Fibroblast of skin of right biceps (primary cell): ENCODE data around the gene S100A6.
"Not testable (repeated sequence)": the region's sequence is repeated elsewhere in the genome, so short reads cannot be mapped to it uniquely, and the experiment has no call there.

ENCODE experiments used
- DNase-seq: peaks from one replicate; pipeline ENCODE4 v3.0.0-alpha.2; 2013

The S100A6 gene

DNA sequence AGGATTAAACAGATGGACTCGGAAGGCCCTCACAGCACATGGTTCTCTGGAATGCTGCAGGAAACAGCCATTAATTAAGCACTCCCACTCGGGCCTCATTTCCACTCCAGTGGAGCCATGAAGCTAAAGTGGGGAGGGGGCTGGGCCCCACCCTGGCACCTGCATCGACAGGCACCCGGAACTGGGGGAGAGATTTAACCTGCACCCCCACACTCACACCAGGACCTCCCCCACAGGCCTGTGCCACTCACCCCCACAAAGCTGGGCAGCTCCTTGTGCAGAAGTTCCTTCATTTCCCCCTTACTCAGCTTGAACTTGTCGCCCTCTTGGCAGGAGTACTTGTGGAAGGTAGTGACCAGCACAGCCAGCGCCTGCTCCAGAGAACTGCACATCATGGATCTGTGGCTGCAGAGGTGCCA, 27.7 kb upstream of the S100A6 start:
- no peak for DNase-seq

DNA sequence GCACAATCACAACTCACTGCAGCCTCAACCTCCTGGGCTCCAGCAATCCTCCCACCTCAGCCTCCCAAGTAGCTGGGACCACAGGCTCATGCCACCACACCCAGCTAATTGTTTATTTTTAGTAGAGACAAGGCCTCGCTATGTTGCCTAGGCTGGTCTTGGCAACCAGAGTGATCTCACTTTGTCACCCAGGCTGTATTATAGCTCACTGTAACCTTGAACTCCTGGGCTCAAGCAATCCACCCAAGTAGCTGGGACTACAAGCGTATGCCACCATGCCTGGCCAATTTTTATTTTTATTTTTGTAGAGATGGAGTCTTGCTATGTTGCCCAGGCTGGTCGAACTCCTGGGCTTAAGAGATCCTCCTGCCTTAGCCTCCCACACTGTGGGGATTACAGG, 26.2 kb upstream of the S100A6 start:
- DNase-seq, result not testable (repeated sequence)

DNA sequence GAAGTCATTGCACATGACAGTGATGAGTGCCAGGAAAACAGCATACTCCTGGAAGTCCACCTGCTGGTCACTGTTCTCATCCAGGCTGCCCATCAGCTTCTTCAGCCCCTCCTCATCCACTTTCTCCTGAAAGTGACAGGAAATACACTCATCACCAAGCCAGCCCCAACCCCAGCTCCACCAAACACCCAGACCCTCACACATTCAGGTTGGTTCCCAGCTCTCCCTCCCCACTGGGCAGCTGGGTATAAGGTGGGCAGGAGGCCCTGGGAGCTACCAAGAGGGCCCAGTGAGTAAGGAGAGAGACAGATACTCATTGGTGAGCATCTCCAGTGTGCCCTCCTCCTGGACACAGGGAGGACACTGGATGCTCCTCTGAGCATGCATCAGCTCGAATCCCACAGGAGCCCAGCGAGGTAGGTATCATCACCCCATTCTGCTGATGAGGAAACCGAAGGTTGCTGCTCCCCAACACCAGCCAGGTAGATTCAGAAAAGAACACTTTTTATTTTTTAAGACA, 25.7 kb upstream of the S100A6 start:
- no peak for DNase-seq

DNA sequence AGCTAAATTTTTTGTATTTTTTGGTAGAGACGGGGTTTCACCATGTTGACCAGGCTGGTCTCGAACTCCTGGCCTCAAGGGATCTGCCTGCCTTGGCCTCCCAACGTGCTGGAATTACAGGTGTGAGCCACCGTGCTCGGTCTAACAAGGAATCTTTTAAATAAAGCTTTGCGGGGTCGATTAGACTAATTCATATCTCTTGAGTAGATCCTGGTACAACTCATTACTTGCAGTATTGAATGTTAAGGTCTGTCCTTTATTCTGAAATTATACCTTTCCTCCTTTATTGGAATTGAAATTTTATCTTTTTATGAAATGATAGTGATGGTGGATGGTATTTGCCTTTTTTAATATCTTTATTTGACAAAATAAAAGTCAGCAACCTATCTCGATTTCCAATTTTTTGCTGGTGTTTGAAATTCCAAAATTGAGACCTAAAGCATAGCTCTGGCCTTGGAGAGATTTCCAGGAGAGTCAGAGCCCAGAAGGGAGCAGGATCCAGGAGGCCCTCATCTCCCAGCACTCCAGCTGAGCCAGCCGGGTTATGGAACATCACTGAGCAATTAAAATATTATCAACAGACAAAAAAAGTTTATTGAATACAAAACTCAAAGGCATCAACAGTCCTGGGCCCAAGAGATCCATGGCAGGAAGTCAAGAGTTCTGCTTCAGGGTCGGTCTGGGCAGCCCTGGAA, 25.1 kb upstream of the S100A6 start:
- no peak for DNase-seq

DNA sequence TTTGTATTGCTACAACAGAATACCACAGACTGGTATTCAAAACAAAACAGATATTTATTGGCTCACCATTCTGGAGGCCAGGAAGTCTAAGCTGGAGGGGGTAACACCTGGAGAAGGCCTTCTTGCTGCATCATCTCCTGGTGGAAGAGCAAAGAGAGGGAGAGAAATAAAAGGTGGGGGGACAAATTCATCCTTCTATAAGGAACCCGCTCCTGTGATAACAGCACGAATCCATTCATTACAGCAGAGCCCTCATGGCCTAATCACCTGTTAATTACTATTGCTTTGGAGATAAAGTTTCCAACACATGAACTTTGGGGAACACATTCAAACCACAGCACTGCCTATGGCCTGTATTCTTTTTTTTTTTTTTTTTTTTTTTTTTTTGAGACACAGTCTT, 24.4 kb upstream of the S100A6 start:
- no peak for DNase-seq

DNA sequence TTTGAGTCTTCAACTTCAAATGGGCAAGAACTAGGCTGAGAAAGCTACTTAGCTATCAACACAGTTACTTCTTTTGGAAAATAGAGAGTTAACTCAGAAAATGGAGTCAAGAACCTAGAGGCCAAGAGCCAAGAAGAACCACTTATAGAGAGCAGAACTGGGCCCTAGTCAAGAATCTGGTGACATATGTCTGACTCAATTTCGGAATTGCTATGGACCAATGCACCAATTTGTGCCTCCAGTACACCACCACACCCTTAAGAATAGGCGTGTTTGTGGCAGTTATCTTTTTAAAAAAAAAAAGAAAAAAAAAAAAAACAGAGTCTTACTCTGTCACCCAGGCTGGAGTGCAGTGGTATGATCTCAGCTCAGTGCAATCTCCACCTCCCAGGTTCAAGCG, 22.1 kb upstream of the S100A6 start:
- no peak for DNase-seq

DNA sequence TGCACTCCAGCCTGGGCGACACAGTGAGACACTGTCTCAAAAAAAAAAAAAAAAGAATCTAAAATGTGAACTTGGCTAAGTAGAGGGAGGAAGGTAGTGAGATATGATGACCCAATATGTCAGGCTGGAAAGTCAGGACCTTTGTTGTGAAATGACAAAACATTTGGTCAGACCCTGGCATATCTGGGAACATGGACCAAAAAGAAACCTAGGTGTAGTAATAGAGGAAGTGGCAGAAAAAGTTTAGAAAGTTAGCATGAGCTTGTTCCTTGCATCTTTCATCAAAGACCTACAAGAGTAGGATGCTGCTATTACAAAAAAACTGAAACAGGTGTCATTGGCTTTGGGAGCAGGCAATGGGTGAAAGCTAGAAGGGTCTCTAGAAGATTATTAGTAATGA, 20.6 kb upstream of the S100A6 start:
- no peak for DNase-seq

DNA sequence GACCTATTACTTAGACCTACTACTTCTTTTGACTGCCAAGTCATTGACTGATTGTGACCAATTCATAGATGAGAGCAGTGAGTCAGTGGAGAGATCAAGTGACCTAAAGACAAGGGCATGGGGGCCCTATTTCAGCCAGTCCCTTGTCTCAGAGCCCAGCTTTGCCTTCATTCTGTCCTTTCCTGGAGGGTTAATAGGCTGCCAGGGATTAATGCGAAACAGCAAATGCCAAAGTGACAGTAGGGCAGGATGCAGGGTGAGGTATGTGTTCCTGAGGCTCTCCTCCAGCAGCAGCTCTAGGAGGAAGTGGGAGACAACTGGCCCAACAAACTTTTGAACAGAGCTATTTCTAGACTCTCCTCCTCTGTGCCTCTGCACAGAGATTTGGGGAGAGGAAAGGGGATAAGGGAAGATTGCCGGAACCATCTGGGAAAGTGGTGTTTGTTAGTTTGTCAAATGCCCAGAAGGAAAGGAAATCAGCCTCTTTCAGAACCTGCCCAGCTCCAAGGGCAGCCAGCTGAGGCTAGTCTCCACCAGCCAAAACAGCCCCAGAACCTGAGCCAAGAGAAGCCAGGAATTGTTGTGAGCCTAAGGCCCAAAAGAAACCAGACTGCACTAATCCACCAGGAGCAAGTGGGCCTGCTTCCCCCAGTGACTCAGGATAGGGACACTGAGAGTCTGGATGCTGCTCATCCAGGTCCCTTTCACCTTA, 18.2 kb upstream of the S100A6 start:
- peak; percentile 17 for DNase-seq

DNA sequence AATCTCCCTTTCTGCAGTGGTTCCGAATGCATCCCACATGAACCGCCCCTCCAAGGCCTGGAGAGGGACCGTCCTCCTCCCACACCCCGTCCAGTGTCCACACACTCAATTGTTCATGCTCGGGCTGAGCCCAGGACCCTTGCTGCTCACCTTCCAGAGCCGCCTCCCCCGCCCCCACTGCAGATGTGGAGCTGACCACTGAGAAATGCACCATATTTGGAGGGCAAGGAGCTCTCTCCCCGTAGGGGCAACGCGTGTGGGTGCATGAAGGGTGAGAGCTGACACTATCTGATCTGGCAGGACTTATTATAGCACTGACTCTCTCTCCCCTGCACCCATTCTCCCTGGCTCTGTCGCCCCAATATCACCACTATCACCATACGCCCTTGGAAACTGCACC, 17.3 kb upstream of the S100A6 start:
- no peak for DNase-seq

DNA sequence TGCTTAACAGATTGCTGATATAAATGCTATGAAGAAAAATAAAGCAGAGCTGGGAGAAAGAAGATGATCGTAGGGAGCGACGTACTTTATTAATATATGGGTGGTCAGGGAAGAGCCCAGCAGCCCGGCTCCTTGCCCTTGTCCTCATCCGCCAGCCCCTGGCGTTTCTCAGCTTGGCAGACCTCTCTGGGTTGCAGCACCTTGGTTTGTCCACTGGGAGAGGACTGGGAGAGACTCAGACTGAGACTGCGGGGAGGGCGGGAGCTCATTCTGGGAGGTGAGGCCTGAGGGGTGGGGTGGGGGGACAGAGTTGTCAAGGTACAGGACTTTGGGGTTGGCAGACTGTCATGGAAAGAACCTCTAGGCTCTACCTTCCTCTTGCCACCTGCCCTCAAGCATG, 16.5 kb upstream of the S100A6 start:
- DNase-seq, result no peak

DNA sequence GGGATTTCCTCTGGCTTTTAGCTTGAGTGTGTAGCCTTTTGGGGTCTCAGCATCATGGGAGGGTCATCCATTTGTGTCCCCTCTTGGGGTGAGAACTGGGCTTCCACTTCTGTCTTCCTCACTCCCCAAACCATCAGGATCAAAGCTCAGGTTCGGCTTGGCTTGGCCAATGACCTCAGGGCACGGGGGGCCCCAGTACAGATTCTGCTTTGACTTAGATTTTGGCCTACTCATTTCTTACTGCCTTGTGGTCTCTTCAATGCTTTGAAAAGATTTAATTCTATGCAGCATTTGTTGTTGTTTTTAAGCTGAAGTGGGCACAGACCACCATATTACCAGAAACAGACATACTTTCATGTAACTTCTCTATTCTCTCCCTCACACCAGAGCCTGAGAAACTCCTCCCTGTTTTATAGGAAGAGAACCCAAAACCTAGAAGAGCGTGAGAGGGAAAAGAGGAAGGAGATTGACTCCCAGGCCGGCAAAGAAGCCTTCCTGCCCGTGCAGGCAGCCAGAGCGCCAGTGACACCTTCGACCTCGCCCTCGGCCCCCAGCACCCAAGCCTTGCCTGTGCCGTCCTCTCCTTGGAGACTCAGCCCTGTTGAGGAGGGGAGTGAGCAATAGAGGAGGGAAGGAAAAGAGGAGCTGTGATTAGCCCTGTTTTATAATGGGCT, 15.2 kb upstream of the S100A6 start:
- no peak for DNase-seq

DNA sequence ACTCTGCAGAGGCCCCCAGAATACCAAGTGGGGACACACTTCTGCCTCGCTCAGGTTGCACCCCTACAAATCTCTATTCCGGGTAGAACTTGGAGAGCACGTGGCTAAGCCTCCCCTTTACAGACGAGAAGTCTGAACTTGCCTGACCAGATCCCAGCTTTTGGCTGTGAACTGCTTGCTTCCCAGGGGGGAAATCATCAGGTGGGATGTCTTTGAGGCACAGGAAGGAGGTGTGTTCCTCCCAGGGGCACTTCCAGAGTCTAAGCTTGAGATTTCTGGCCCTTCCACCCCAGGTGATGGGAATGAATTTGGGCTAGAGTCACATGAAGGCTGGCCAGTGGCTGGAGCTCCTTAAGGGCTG, 14.6 kb upstream of the S100A6 start:
- no peak for DNase-seq

DNA sequence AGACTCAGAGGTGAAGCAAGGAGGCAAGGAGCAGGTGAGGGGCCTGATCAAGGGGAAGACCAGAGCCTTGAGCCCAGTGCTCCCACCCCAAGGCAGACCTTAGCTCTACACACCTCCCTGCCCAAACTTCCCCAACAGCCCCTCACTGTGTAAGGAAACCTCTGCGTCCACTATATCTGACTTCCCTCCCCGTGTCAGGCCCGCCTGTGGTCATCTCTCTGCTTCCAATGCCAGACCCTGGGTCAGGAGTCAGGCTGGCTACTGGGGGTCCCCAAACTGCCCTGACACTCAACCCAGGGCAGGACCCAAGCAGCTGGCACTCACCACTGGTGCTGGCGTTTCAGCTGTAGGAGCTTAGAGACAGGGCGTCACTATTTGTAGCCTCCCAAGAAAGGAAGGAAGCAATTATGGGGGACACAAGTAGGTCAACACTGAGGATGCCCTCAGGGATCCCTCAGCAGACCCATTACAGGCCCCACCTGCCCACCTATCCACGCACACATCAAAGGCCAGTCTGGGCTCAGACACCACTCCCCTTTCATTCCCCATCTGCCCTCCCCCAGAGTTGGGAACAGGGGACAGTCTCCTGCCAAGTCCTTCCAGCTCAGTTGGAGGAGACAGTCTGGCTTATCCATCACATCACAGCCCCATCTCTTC, 14.1 kb upstream of the S100A6 start:
- no peak for DNase-seq

DNA sequence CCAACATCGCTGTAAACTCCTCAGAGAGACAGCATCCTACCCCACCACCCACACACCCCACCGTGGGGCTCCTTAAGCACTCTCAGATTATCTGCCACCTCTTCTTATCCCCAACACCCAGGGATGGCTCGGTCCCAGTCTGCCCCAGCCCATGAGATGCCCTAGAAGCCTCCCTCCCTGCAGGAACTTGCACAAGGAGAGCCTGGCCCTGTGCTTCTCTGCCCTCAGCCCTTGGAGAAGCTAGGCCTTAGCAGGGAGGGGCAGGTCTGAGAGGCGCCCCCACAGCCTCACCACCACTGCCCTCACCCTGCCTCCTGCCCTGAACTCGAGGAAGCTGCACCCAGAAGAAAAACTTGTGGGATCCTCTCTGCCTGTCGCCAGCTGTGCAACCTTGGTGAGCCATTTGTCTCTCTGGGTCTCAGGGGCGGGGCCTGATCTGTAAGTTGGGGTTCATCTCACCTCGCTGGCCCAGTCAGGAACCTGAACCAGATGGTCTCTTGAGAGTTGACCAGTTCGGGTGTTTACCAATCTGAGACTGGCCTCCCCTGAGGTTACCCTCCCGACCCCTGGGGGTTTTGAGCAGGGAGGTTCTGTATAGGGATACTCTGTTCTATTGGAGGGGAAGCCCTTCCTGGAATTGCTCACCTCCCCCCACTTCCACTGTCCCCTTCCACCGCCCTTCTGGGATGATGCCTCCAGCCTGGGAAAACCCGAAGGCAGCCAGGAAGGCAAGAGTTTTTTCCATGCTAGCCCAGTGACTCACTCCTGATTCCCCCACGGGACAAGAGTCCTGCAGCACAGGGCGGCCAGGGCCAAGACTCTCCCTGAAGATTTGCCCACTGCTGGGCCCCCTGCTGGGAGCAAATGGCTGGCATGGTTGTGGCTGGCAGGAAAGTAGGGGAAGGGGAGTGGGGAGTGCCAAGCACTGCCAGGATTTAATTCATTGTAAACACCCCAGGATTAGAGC, 13.2 kb upstream of the S100A6 start, which contains the start of gene S100A3:
Gene S100A3, minus strand, starts transcription at position 537 of the 967 bp plus-strand sequence. CDS start 773 bp downstream, outside the sequence.
- DNase-seq, result peak; percentile 95

DNA sequence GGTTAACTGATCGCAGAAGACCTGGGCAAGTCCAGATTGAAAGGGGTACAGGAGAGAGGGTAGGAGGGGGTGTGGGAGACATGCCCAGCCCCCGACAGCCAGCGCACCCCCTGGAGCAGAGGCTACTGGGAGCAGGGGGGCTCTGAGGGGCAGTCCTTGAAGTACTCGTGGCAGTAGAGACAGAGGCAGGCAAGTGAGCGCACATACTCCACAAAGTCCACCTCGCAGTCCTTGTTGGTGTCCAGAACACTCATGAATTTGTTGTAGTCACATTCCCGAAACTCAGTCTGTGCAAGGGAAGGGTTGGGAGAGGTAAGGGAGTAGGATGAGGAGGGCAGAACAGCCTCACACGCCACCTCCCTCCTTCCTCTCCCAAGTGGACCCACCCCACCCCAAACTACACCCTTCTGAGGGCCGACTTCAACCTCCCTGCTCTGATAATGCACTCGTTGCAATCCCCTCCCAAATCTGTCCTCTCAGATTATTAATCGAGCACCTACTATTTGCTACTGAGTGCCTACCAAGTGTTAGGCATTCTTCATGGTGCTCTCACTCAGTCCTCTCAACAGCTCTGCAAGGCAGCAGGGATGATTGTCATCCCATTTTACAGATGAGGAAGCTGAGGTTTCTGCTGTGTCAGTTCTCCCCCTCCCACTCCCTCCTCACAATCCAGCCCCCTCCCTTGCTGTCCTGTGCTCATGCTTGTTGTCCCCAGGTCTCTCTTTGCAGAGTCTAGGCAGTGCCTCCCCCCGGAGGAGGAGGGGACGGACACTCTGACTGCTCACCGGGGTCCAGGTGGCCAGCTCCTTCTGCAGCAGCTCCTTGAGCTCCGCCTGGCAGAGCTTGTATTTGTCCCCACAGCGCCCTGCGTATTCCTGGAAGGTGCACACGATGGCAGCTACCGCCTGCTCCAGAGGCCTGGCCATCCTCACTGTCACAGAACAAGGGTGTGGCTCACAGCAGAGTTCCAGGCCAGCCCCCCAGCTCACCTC, 12.1 kb upstream of the S100A6 start:
- no peak for DNase-seq

DNA sequence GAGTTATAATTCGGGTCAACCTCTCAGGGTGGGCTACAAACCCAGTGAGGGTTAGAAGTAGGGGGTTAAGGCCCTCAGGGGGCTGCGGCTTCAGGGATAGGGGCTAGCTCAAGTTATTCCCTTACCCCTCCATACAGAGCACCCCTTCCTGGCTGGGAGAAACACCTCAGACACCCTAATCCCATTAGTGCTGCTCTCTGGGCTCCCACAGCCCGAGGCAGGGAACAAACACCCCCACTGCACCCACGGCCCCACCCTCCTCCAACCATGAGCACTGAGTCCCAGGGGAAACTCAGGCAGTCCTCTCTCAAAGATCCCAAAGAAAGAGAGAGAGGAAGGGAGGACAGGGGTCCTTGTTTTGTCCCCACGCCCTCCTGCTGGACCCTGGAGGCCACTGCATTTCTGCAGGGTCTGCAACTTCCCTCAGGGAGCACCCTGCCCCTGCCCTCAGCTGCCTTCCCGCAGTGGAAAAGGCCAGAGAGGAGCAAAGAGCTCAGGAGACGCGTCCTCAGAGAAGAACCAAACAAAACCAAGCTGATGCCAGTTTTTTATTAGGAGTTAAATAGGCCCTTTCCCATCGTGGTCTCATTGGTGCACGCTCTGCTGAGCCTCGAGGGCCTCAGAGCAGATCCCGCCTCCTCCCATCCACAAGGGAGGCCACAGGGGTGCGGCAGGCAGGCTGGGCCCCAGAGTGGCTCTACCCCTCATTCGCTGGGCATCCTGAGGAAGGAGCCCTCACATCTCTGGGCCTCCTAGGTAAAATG, 11.2 kb upstream of the S100A6 start:
- no peak for DNase-seq

DNA sequence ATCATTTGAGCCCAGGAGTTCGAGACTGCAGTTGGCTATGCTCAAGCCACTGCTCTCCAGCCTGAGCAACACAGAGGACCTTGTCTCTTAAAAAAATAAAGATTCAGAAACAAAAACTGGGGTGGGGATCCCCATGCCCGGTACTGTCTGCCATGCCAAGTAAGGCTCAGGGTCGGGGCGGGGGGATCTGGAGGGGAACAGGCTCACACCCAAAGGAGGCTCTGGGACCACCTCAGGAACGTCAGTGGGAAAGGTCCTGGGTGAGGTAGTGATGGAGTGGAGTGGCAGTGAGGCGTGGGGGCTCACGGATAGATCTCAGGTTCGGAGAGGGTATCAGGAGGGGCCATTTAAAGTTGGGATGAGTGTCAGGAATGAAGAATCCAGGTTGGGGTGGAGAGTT, 10.6 kb upstream of the S100A6 start:
- no peak for DNase-seq

DNA sequence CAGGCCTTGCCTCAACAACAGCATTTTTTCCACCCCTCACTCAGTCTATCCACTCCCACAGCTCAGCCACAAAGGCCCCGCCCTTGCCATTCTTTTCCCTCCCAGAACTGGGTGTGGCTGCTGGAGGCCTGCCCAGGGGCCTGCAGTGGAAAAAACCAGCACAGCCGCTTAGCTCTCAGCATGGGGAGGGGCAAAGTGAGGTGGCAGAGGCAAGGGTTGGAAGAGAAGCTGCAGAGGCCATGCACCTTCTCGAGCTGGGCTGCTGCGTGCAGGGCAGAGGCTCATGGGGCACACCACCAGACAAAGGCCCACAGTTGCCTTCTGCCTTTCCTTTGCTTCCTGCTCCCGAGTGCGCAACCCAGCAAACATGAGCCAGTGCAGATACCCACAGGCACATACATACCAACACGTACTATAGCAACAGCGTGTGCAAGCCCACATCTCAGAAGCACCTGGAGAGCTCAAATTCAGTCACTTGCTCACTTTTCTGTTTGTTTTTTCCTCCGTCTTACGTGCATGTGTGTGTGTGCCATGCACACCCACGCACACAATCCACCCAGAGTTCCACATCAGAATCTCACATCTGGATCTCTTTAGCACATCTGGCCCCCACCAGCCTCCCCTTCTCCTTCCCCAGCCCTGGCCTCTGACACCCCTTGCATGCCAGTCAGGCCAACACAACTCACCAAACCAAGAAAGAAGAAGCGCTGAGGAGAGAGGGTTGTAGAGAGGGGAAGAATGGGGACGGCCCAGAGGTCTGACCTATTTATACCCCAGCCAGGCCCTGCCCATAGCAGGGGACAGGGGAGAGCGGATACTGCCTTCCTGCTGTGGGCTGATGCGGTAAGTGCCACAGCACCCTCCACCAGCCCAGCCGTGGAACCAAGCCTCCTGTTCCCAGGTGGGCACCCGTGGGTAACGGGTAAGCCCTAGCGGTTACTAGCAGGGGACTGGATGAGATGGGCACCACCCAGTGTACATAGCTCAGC, 9.6 kb upstream of the S100A6 start, which contains the start of gene S100A4:
Gene S100A4, minus strand, starts transcription at position 740 of the 989 bp plus-strand sequence. CDS start 1,012 bp downstream, outside the sequence.
- DNase-seq, result peak; percentile 96
